ENCODE measurements around the gene USE1. TPM values are rescaled to one million over a fixed set of nuclear protein-coding genes. Genes with fewer than 3 reads are reported as not detected.

USE1 gene
- total RNA-seq, 1 donor from 2014 or later: 234 TPM

GRCh38 chr19:17206736-17207581, 8.2 kb upstream of the USE1 start:
- Histone ChIP-seq H3K4me3 (no peak overlapping the region), H3K27ac (no peak overlapping the region), H3K4me1 (no peaks in the 10 kb centered on the region), H3K9me3 (no peaks in the 10 kb centered on the region), H3K36me3 (peaks cover 80 to 92% of the 10 kb centered on the region in 2 donors), H3K27me3 (no peaks in the 10 kb centered on the region)
- intact Hi-C loops (cut with DNase I): no loop called here
- no peak for DNase-seq (ENCODE audit: low spot score in 2 of 2)
- no peak for TF ChIP-seq CTCF (IDR thresholded peaks at IDR 0.05)

- Histone ChIP-seq H3K4me3 (no peak overlapping the region), H3K9me3 (no peaks in the 10 kb centered on the region), H3K36me3 (peaks cover 73 to 80% of the 10 kb centered on the region in 2 donors), H3K4me1 (peaks cover 0 to under 1% of the 10 kb centered on the region in 2 donors), H3K27ac (no peak overlapping the region), H3K27me3 (no peaks in the 10 kb centered on the region)
- DNase-seq (ENCODE audit: low spot score in 2 of 2): no peak
- no peak for TF ChIP-seq CTCF (IDR thresholded peaks at IDR 0.05)
- intact Hi-C loops (cut with DNase I): no loop called here
Observed at GRCh38 chr19:17209126-17210036, 5.8 kb upstream of the USE1 start.

- TF ChIP-seq CTCF (IDR thresholded peaks at IDR 0.05): no peak
- no peak overlapping the region for H3K27ac ChIP-seq
- H3K4me3 ChIP-seq: no peak overlapping the region
- H3K27me3 ChIP-seq: no peaks in the 10 kb centered on the region
- H3K4me1 ChIP-seq: peaks cover 0 to 5% of the 10 kb centered on the region in 2 donors
- no peaks in the 10 kb centered on the region for H3K9me3 ChIP-seq
- DNase-seq (ENCODE audit: low spot score in 2 of 2): no peak
- intact Hi-C loops (cut with DNase I): no loop called here
- peaks cover 70 to 75% of the 10 kb centered on the region in 2 donors for H3K36me3 ChIP-seq
Observed at GRCh38 chr19:17210296-17210695, 4.9 kb upstream of the USE1 start.

GRCh38 chr19:17211547-17212446, 3.4 kb upstream of the USE1 start:
- intact Hi-C loops (cut with DNase I): no loop called here

More at GRCh38 chr19:17211547-17212446, 3.4 kb upstream of the USE1 start:
- no peaks in the 10 kb centered on the region for H3K27me3 ChIP-seq
- TF ChIP-seq CTCF (IDR thresholded peaks at IDR 0.05): no peak
- H3K36me3 ChIP-seq: peaks cover 55 to 60% of the 10 kb centered on the region in 2 donors
- no peak overlapping the region for H3K27ac ChIP-seq
- H3K4me3 ChIP-seq: no peak overlapping the region
- no peaks in the 10 kb centered on the region for H3K9me3 ChIP-seq
- peaks cover 0 to 12% of the 10 kb centered on the region in 2 donors for H3K4me1 ChIP-seq
- DNase-seq (ENCODE audit: low spot score in 2 of 2): no peak

Measured in ascending aorta (tissue), 2 donors.